GM21360 (cell line): Measurements from ENCODE around the gene SFXN2.

Experiments used
- ATAC-seq: cut with Tn5 transposase; IDR thresholded peaks from one replicate; pipeline ENCODE4 v1.9.1; 2021; ENCODE audit warnings: mild to moderate bottlenecking, moderate library complexity; ENCODE audit not compliant: unreplicated experiment

The SFXN2 gene

GRCh38 chr10:102775201-102775934, 60.9 kb downstream of the SFXN2 start:
- ATAC-seq: no peak

DNA sequence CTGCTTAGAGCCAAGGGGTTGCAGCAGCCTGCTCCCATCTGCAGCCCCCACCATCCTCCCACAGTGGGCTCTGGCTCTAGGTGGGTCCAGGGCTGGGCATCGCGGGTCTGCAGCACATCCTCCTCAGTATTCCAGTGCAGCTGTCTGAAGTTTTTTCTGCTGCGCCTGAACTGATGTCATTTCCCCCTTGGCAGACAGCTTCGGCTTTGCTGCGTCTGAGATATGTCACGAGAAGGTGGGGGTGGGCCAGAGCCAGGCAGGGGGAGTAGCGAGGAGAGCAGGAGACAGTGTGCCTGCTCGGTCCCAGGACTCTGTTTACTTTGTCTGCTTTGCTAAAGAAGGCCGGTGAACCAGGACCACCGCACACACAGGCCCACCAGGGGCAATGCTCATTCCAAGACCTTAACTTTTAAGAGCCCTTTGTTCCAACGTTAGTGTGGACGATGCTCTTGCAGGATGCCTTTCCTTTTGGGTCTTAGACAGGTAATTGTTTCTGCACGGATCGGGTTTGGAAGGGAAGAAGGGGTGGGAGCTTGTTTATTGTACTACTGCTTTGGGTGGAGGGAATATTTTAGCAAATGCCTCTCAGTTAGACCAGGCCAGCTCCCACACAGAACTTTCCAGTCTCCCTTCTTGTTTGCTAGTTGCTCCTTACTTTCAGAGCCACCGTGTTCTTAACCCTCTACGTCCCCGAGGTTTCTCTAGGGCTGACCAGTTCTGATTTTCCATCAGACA, 61.7 kb downstream of the SFXN2 start:
- ATAC-seq: no peak

DNA sequence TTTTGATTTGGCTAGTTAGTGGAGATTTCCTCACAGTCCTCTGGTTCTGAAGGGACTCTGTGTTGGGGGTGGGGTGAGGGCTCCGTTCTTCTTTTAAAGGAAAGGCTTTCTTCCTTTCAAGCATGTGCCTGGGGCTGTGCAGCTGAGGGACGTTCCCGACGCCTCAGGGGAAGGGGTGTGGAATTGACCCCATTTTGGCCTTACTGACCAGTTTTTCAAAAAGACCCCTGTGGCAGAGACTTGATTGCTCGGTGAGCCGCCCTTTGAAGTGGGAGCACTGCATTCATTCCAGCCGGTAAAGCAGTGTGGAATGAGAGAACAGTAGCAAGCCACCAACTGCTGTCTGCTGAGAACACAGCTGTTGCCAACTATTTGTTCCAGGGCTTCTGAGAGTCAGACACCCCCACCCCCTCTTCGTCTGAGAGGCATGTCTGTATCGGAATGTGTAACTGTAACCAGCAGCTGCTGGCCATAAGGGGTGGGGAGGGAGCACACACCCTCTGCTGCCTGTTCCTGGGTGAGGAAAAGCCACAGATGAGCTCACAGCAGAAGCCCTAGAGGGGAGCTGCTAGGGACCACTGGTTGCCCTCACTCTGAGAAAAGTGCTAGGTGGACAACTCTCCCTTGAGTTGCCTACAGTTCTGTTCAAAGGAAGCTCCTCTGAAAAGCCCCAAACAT, 62.5 kb downstream of the SFXN2 start:
- ATAC-seq: no peak

DNA sequence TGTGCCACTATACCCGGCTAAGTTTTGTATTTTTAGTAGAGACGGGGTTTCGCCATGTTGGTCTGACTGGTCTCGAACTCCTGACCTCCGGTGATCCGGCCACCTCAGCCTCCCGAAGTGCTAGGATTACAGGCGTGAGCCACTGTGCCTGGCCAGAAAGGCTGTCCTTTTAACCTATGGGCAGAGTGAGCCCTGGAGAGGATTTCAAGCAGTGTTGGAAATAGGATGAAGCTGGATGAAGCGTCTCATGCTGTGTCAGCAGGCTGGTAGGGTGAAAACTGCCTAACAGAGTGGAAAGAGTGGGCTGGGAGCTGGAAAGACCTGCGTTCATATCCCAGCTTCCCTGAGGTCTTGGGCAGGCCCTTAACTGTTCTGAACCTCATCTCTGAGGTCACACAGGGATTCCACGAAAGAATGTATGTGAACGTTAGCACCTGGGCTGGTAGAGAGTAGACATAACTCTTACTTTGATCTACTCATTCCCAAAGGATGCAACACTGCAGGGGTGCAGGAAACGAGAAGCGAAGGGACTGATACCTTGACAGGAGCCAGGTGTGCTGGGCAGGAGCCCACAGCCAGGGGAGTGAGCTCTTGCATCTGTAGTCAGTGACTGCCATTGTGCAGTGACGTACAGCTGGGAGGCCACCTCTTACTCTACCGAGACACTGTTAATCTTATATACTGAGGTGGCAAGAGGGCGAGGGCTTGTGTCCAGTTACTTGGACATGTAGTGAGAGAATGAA, 63.4 kb downstream of the SFXN2 start:
- ATAC-seq: no peak

- no peak for ATAC-seq
These were observed 64.3 kb downstream of the SFXN2 start for GRCh38 chr10:102778781-102779180.

DNA sequence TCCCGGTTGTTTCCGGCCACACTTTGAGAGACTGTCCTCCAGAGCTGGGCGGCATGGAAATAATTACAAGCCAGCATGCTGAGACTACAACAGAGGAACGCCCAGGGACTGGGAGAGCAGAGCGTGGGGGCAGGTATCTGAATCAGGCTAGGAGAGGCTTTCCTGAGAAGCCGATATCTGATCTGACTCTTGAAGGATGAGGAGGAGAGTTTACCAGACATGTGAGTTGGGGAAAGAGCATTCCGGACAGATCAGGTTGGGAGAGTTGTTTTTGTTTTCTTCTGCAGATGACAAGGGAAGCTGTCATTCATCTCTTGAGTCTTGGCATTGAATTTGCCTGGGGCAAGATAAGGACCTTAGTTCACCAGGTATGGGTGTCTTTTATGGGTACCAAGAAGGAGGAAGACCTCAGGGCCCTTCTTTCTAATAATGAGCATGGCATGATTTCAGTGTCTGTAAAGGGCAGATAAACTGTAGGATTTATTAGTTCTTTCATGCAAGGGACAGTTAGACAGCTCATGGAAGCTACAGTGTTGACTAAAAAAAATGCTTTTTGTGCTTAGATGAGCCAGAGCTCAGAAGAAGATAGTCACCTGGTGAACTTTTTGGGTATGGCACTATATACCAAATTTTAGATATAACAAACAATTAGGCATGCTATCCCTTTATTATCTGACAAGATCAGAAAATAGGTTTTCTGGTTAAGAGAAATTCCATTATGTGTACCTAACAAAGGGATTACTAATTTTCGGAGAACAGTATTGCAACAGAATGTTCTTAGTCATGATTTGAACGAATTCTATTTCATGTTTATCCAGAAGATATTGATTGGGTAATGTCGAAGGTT, 65.5 kb downstream of the SFXN2 start:
- no peak for ATAC-seq

- ATAC-seq: no peak
These were observed 66.0 kb downstream of the SFXN2 start for GRCh38 chr10:102780527-102780808.

GRCh38 chr10:102781090-102781920, 66.9 kb downstream of the SFXN2 start:
- ATAC-seq: no peak

DNA sequence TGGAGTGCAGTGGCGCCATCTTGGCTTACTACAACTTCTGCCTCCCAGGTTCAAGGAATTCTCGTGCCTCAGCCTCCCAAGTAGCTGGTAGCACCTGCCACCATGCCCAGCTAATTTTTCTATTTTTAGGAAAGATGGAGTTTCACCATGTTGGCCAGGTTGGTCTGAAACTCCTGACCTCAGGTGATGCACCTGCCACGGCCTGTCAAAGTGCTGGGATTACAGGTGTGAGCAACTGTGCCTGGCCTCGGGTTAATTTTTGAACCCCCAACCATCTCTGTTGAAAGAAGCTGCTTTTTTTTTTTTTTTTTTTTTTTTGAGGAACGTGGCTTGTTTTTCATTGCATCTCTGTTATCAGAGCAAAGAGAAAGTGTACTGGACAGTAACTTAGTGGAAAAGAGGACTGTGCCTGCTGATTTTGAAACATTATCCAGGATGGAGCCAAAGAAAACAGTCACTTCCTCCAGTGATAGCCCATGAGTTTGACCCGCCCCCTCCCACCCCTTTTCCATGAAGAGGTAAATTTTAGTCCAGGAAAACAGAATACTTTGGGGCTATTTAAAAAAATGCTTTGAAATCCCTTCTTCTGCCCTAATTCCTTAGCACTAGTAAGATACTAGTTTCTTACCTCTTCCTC, 67.6 kb downstream of the SFXN2 start:
- ATAC-seq: no peak

DNA sequence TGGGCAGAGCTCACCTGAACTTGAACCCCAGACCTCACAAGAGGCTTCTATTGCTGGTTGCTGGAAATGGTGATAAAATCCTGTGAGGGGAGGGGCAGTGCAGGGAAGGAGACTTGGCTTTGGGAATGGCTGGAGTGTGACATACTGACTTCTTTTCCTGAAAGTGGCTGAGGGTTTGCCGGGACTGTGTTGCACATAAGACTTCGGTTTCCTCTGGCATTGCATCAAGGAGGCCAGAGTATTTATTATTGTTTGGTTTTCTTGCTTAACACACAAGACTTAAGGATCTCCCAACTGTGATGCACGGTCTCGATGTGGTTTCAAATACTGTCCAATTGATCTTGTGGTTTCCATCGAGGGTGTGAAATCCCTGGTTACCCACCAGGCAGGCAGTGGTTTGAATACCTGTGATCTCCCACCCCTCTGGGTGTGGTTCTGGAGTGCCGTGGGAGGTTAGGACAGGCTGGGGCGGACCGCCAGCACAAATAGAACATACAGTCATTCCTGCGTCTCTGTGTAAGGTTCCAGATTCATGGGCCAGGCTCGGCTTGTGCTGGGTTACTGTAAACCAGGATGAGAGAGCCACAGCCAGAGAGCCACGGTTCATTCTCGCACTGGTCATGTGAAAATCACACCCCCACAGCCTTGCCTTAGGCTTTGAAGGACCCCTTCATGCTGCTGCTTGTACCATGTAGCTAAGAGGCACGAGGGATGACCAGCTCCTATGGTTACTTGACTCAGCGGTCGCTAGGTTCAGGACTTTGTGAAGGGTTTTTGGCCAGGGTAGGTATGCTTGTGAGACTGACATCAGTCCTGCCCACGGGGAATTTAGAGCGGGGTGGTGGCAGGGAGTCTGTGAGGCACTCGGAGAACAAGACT, 68.5 kb downstream of the SFXN2 start:
- ATAC-seq: no peak

DNA sequence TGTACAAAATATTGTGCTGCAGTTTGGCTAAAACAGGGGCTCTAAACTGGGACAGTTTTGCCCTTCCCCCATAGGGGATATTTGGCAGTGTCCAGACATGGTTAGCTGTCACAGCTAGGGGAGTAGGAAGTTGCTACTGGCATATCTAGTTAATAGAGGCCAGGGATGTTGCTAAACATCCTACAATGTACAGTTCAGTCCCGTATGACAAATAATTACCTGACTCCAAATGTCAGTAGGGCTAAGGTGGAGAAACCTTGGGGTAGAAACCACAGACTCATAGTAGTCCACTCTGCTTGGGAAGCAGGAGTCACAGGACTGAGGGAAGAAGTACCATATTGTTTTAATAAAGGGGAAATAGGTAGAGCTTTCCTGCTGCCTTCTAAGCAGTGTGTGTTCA, 69.1 kb downstream of the SFXN2 start:
- ATAC-seq: no peak

GRCh38 chr10:102785818-102786217, 71.4 kb downstream of the SFXN2 start:
- ATAC-seq: no peak

GRCh38 chr10:102791754-102792395, 77.4 kb downstream of the SFXN2 start:
- no peak for ATAC-seq
